Natural killer cell treated with Interleukin-12 subunit alpha and Interleukin-12 subunit beta and Interleukin-15 and Interleukin-18, amount 100 ng/mL, for 72 hours (primary cell): ENCODE measurements around the gene ARFGEF3. TPM values are rescaled to one million over a fixed set of nuclear protein-coding genes. Genes with fewer than 3 reads are reported as not detected.

Source experiments
- ATAC-seq, 2 donors: fragments of 150-1000 bp; cut with Tn5 transposase in 1 of 2; sonication (Bioruptor Pico), chemical (Tn5 transposase) in 1 of 2; 2 replicates each; pipeline ENCODE4 v1.10.0; 2021
- DNase-seq: peaks from one replicate; pipeline ENCODE4 v3.0.0; 2022; ENCODE audit warnings: low spot score
- H3K27ac Mint-ChIP-seq, 2 donors: 1 replicate in 1 of 2; 2 replicates in 1 of 2; pipeline ENCODE4 v1.8.0; 2022; ENCODE audit warnings: mixed read lengths in 2 of 2, mild to moderate bottlenecking in 1 of 2, moderate library complexity in 1 of 2
- H3K27me3 Mint-ChIP-seq, 2 donors: 1 replicate in 1 of 2; 2 replicates in 1 of 2; pipeline ENCODE4 v1.8.0; 2022; ENCODE audit warnings: mixed read lengths in 2 of 2
- H3K36me3 Mint-ChIP-seq: one replicate; pipeline ENCODE4 v1.8.0; 2022; ENCODE audit warnings: mixed read lengths
- H3K4me1 Mint-ChIP-seq, 2 donors: 1 replicate in 1 of 2; 2 replicates in 1 of 2; pipeline ENCODE4 v1.8.0; 2022; ENCODE audit warnings: low read depth in 2 of 2, mixed read lengths in 2 of 2, mild to moderate bottlenecking in 1 of 2
- H3K4me3 Mint-ChIP-seq: one replicate; pipeline ENCODE4 v1.8.0; 2022; ENCODE audit warnings: mixed read lengths
- H3K9me3 Mint-ChIP-seq: 2 replicates; pipeline ENCODE4 v1.8.0; 2022; ENCODE audit warnings: mixed read lengths
- total RNA-seq, 2 donors: library from RNA; stranded (reverse); gene quantifications; one replicate each; pipeline ENCODE4 v1.2.3, GENCODE V29; 2022

The ARFGEF3 gene
- total RNA-seq, 2 donors from 2014 or later, result 0.25 to 0.45 TPM

DNA sequence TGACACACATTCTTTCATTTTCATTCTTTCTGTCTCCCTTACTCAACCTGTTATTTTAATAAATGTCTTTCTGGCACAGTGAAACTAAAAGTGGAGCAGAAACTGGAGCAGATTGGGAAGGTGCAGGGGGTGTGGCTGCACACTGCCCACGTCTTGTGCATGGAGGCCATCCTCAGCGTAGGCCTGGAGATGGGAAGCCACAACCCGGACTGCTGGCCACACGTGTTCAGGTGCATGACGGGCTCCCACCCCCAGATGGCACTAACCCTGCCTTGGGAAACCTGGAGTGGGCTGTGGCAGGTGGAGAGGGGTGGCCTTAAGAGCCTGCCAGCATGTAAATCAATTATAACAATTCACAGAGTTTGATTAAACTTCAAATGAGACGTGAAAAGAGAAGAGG, 128.0 kb downstream of the ARFGEF3 start:
- H3K4me1 Mint-ChIP-seq, result peaks cover 0 to 2% of the 10 kb centered on the region in 2 donors
- peak; percentile 39 to 56 for ATAC-seq
- H3K27ac Mint-ChIP-seq, result no peak overlapping the region
- H3K27me3 Mint-ChIP-seq, result peaks cover 0 to 2% of the 10 kb centered on the region in 2 donors
- DNase-seq, result no peak
- H3K4me3 Mint-ChIP-seq, result no peak overlapping the region
- no peaks in the 10 kb centered on the region for H3K9me3 Mint-ChIP-seq
- H3K36me3 Mint-ChIP-seq, result no peaks in the 10 kb centered on the region

DNA sequence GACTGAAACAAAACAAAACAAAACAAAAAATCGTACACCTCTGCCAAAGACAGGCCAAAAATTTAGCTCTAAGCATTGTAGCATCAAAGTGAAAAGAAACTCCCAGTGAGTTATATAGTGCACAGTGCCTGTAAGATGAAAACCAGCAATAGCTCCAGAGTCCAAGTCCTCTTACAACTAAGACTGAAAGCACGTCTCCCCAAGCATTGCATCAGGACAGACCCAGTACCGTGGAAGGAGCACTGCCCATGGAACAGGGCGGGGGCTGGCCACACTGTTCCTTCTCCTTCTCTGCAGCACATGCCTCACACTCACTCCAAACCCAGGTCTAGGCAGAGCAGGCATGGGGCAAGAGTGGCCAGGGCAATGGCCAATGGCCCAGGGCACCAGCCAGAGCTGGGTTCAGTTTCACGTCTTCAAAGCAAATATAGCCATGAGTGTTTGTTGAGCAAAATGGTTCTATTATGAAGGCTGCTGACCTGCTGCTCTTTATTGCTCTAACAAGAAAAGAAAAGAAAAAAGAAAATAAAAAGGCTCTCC, 128.8 kb downstream of the ARFGEF3 start:
- H3K4me3 Mint-ChIP-seq, result no peak overlapping the region
- peaks cover 0 to 2% of the 10 kb centered on the region in 2 donors for H3K4me1 Mint-ChIP-seq
- peaks cover 0 to 2% of the 10 kb centered on the region in 2 donors for H3K27me3 Mint-ChIP-seq
- ATAC-seq (no peak), DNase-seq (no peak)
- H3K36me3 Mint-ChIP-seq, result no peaks in the 10 kb centered on the region
- H3K9me3 Mint-ChIP-seq, result no peaks in the 10 kb centered on the region
- no peak overlapping the region for H3K27ac Mint-ChIP-seq

DNA sequence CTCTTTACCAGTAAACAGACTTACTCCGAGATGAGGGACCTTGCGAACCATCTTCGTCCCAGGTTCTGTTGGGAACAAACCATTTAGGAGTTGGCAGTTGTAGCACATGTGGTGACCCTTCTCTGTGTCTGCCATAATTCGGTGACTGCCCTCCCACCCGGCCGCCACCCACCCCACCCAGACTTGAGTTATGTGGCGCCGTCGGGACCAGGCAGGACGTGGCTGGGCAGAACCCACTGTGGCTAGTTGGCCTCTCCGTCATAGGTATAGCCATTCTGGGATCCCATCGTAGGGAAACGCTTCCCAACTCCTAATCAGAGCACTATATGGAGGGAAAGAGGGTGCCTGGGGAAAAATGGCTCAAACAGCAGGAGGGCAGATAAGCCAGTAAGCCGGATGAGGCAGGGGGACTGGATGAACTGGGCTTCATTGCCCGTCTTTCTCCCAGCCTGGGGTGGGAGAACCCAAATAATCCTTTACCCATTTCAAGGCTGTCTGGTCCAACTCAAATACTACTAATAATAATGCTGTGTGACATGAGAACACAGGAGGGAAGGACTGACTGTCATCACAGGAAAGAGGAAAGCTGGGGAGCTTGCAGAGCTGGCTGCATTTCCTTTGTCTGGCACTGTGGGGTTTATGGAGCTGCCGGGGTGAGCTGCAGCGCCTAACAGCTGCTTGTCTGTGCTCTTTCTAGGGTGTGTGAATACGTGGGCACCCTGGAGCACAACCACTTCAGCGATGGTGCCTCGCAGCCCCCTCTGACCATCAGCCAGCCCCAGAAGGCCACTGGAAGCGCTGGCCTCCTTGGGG, 129.5 kb downstream of the ARFGEF3 start:
- Mint-ChIP-seq H3K36me3 (no peaks in the 10 kb centered on the region), H3K27me3 (peaks cover 0 to 6% of the 10 kb centered on the region in 2 donors), H3K9me3 (no peaks in the 10 kb centered on the region), H3K4me3 (no peak overlapping the region), H3K4me1 (peaks cover 0 to 2% of the 10 kb centered on the region in 2 donors), H3K27ac (no peak overlapping the region)
- no peak for ATAC-seq
- DNase-seq, result no peak

DNA sequence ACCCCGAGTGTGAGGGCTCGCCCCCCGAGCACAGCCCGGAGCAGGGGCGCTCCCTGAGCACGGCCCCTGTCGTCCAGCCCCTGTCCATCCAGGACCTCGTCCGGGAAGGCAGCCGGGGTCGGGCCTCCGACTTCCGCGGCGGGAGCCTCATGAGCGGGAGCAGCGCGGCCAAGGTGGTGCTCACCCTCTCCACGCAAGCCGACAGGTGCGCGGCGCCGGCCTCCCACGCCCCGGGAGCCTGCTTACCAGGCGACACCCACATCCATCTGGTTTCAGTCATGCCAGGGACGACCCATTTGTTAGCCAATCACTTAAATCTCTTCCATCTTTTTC, 130.1 kb downstream of the ARFGEF3 start:
- no peak for ATAC-seq
- Mint-ChIP-seq H3K4me1 (peaks cover 0 to 2% of the 10 kb centered on the region in 2 donors), H3K27me3 (peaks cover 0 to 6% of the 10 kb centered on the region in 2 donors), H3K36me3 (no peaks in the 10 kb centered on the region), H3K4me3 (no peak overlapping the region), H3K27ac (no peak overlapping the region), H3K9me3 (no peaks in the 10 kb centered on the region)
- no peak for DNase-seq

DNA sequence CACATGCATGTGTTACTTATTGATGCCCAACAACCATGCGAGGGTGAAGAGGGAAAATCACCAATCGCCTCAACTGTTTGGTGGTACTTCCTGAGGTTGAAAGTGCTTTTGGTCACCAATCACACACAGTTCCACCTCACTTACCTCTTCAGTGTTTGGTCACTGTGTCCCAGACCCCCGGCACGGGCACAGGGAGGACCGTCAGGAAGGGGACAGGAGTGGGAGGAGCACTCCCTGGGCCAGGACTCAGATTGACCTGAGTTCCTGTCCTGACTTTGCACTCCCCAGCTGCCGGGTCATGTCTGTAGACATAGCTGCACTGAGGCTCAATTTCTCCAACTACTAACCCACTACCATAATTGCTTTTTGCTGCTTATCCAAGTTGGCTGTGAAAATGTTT, 130.7 kb downstream of the ARFGEF3 start:
- DNase-seq (no peak), ATAC-seq (no peak)
- H3K27me3 Mint-ChIP-seq, result peaks cover 0 to 5% of the 10 kb centered on the region in 2 donors
- no peaks in the 10 kb centered on the region for H3K9me3 Mint-ChIP-seq
- peaks cover 0 to 2% of the 10 kb centered on the region in 2 donors for H3K4me1 Mint-ChIP-seq
- no peaks in the 10 kb centered on the region for H3K36me3 Mint-ChIP-seq
- H3K4me3 Mint-ChIP-seq, result no peak overlapping the region
- H3K27ac Mint-ChIP-seq, result no peak overlapping the region

DNA sequence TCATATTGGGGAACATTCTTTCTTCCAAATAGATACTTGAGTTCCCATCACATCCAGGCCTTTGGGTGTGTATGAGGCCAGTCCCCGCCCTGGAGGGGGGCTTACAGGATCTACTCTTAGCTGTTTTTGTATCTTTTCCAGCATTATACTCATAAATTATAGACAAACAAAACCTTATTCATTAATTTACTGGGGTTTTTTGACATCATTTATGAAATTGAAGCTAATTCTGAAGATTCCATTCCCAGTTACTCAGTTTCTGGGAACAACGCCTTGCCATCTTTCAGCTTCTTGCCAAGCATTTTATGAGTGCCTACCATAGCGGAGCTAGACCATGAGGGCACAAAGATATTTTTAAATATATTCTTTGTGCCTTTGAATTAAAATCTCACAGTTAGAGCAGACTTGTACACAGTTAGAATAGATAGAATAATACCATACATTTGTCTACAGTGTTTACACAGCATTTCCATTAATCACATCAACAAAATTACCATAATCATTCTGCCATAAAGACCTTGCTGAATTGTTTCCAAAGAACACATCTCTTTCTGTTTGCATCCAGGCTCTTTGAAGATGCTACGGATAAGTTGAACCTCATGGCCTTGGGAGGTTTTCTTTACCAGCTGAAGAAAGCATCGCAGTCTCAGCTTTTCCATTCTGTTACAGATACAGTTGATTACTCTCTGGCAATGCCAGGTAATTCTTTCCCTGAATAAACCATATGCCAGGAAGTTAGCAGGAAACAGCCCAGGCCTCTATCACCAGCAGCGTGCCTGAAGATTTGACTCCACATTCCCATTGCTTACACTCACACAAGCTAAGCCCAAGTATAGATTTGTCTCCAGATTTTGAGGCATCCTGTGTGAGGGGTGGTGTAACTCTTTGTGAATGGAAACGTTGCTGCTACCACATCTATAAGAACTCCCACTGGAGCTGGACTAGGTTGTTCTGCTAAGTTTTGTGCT, 132.0 kb downstream of the ARFGEF3 start:
- Mint-ChIP-seq H3K27me3 (peaks cover 0 to 5% of the 10 kb centered on the region in 2 donors), H3K9me3 (no peaks in the 10 kb centered on the region), H3K4me3 (no peak overlapping the region), H3K4me1 (peaks cover 0 to 2% of the 10 kb centered on the region in 2 donors), H3K27ac (no peak overlapping the region), H3K36me3 (no peaks in the 10 kb centered on the region)
- DNase-seq (no peak), ATAC-seq (no peak)

DNA sequence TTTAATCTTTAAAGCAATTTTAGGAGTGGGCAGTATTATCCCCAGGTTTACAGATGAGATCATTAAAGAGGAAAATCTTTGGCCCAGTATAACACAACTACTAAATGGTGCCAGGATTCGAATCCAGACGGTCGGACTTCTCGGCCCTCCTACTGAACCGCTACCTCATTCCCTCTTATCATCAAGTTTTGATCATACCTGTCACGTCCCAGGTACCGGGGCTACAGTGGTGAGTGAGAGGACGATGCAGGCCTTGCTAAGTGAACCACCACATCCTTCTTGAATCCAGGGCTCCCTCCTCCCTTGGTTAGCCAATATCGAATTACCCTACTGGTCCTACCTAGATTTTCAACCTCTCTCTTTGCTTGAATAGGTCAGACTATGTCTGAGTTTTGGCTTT, 134.6 kb downstream of the ARFGEF3 start:
- H3K9me3 Mint-ChIP-seq, result no peaks in the 10 kb centered on the region
- no peak for DNase-seq
- no peak overlapping the region for H3K4me3 Mint-ChIP-seq
- ATAC-seq, result no peak
- no peaks in the 10 kb centered on the region for H3K4me1 Mint-ChIP-seq
- peaks cover 9 to 11% of the 10 kb centered on the region in 2 donors for H3K27me3 Mint-ChIP-seq
- no peak overlapping the region for H3K27ac Mint-ChIP-seq
- no peaks in the 10 kb centered on the region for H3K36me3 Mint-ChIP-seq

DNA sequence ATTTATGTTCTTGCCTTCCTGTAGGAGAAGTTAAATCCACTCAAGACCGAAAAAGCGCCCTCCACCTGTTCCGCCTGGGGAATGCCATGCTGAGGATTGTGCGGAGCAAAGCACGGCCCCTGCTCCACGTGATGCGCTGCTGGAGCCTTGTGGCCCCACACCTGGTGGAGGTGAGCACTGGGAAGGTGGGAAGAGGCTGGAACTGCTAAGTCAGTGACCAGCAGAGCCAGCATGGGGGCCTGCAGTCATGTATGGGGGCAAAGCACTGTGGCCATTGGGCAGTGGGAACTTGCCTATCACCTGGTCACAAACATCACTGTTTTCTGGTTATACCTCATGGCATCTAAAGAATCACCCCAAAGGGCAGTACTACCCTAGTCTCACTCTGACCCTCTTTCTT, 135.0 kb downstream of the ARFGEF3 start:
- no peak overlapping the region for H3K27ac Mint-ChIP-seq
- no peaks in the 10 kb centered on the region for H3K4me1 Mint-ChIP-seq
- no peaks in the 10 kb centered on the region for H3K9me3 Mint-ChIP-seq
- DNase-seq (no peak), ATAC-seq (no peak)
- no peaks in the 10 kb centered on the region for H3K36me3 Mint-ChIP-seq
- H3K27me3 Mint-ChIP-seq, result peaks cover 13 to 15% of the 10 kb centered on the region in 2 donors
- no peak overlapping the region for H3K4me3 Mint-ChIP-seq

DNA sequence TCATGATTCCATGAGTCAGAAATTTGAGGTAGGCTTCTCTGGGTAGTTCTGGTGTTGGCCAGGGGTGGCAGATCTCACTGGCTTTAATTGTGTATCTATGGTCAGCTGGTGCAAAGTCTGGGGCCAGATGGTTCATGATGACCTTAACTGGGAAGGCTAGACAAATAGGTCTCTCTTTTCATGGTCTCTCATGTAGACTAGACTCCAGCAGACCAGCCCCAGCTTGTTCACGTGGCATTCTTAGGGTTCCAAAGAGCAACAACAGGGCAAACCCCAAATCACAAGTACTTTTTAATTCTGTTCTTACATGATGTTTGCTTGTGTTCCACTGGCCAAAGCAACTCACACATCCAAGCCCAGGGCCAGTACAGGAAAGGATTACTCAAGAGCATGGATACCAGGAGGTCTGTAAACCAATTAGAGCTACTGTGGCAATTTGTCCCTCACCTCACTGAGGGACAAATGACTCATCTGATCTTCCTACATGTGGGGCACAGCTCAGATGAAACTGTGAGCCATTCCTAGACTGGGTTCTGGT, 136.1 kb downstream of the ARFGEF3 start:
- no peak overlapping the region for H3K4me3 Mint-ChIP-seq
- no peaks in the 10 kb centered on the region for H3K4me1 Mint-ChIP-seq
- ATAC-seq (peak in 1 of 2 donors; percentile 51), DNase-seq (no peak)
- no peak overlapping the region for H3K27ac Mint-ChIP-seq
- peaks cover 16 to 19% of the 10 kb centered on the region in 2 donors for H3K27me3 Mint-ChIP-seq
- H3K9me3 Mint-ChIP-seq, result no peaks in the 10 kb centered on the region
- no peaks in the 10 kb centered on the region for H3K36me3 Mint-ChIP-seq

DNA sequence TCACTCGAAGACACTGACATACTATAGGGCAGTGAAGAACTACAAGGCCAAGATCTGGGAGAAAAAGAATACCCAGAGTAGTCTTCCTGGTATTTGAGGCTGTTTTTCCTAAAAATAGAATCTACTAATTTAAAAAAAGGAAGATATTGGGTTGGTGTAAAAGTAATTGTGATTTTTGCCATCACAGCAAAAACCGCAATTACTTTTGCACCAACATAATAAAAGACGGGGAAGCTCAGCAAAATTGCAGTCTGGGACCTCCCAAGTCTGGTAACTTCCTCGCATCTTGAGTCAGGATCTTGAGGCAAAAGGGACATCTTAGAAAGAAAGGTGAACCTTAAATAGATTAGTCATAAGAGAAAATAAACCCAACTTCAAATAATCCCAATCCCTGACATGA, 138.7 kb downstream of the ARFGEF3 start:
- Mint-ChIP-seq H3K9me3 (no peaks in the 10 kb centered on the region), H3K27ac (no peak overlapping the region), H3K4me1 (no peaks in the 10 kb centered on the region), H3K36me3 (no peaks in the 10 kb centered on the region), H3K27me3 (peaks cover 19 to 20% of the 10 kb centered on the region in 2 donors), H3K4me3 (no peak overlapping the region)
- no peak for DNase-seq
- ATAC-seq, result no peak

DNA sequence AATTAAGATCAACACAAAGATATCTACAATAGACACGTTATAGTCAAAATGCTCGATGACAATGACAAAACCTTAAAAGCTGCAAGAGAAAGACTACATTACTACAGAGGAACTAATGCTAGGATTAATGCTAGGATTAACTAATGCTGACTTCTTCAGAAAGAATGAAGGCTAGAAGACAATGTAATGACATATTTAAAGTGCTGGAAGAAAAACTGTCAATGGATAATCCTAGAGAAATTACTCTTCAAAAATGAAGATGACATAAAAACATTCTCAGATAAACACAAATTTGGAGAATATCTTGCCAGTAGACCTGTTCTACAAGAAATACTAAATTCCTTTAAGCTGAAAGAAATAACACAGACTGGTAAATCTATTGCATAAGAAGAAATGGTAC, 140.8 kb downstream of the ARFGEF3 start:
- no peak for DNase-seq
- Mint-ChIP-seq H3K27me3 (peaks cover 18 to 23% of the 10 kb centered on the region in 2 donors), H3K27ac (no peak overlapping the region), H3K36me3 (no peaks in the 10 kb centered on the region), H3K4me1 (no peaks in the 10 kb centered on the region), H3K4me3 (no peak overlapping the region), H3K9me3 (no peaks in the 10 kb centered on the region)
- no peak for ATAC-seq

DNA sequence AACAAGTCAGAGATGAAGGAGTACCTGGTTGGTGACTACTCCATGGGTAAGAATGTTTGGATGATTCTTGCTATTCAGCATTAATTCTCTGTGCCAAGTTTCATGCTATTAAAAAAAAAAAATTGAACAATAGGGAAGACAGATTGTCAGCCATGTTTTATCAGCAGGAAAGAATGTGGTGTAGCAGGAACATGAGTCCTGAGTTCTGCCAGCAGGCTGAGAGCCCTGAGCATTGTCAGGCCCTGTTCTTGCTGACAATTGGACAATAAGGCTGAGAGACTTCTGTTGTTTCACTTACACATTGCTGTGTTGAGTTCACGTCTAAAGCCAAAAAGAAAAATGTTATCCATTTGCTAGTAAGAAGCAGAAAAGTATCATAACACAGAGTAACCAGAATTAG, 145.6 kb downstream of the ARFGEF3 start:
- Mint-ChIP-seq H3K36me3 (no peaks in the 10 kb centered on the region), H3K27ac (no peak overlapping the region), H3K4me1 (no peaks in the 10 kb centered on the region), H3K4me3 (no peak overlapping the region), H3K9me3 (no peaks in the 10 kb centered on the region), H3K27me3 (peaks cover 5 to 10% of the 10 kb centered on the region in 2 donors)
- ATAC-seq (no peak), DNase-seq (no peak)

DNA sequence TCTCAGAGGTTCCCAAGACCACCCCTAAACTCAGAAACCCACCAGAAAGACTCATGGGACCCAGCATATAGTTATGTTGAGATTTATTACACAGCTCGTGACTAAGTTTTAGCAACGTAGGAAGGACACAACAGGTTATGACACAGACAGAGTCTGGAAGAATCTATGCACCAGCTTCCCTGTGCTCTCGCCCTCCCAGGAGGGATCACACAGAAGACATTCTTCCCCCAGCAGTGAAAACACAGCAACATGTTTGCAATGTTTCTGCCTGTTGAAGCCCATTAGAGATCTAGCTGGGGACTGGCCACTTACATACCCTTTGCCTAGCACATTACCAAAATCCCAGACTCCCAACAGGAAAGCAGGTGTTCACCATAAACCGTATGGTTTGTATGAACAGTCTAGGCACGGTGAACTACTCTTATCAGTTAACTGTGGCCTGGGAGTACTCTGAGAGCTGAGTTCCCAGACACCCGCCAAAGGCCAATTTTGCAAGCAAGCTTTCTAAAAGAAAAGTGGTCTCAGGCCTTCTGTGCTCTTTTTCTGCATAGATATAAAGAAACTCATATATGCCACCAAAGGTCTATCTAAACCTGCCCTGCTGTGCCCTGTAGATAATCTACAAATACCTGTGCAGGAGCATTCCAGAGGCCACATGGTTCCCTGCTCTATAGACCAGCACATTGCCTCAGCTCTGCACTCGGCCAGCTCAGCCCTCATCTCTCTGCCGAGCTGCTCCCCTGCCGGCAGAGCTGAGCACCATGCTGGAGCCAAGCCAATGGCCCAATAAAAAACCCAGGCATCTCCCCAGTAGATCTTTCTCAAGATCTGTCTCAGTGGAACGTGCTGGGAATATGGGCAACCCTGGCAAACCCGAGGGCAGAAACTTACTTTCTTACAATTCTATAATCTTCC, 146.3 kb downstream of the ARFGEF3 start:
- no peaks in the 10 kb centered on the region for H3K4me1 Mint-ChIP-seq
- H3K27ac Mint-ChIP-seq, result no peak overlapping the region
- no peaks in the 10 kb centered on the region for H3K9me3 Mint-ChIP-seq
- DNase-seq, result no peak
- H3K4me3 Mint-ChIP-seq, result no peak overlapping the region
- H3K36me3 Mint-ChIP-seq, result no peaks in the 10 kb centered on the region
- H3K27me3 Mint-ChIP-seq, result peaks cover 5 to 11% of the 10 kb centered on the region in 2 donors
- peak in 1 of 2 donors; percentile 8 for ATAC-seq
